Parathyroid adenoma (tissue), 2 donors: ENCODE measurements around the gene MPHOSPH10.

Source experiments
- H2AFZ ChIP-seq: fragments of 300-600 bp; sonication (generic); one replicate; pipeline ENCODE4 v1.7.0; 2017; ENCODE audit warnings: antibody characterized with exemption, mild to moderate bottlenecking
- H3K27ac ChIP-seq: fragments of 300-600 bp; sonication (generic); one replicate; pipeline ENCODE4 v1.7.0; 2017
- H3K27me3 ChIP-seq: fragments of 300-600 bp; sonication (generic); one replicate; pipeline ENCODE4 v1.7.0; 2017; ENCODE audit warnings: low read length; ENCODE audit not compliant: control insufficient read depth, insufficient read depth
- H3K36me3 ChIP-seq: fragments of 300-600 bp; sonication (generic); one replicate; pipeline ENCODE4 v1.7.0; 2017; ENCODE audit warnings: low read length; ENCODE audit not compliant: control insufficient read depth, insufficient read depth
- H3K4me1 ChIP-seq: fragments of 300-600 bp; sonication (generic); one replicate; pipeline ENCODE4 v1.7.0; 2017; ENCODE audit warnings: control low read depth
- H3K4me2 ChIP-seq: fragments of 300-600 bp; sonication (generic); one replicate; pipeline ENCODE4 v1.7.0; 2017; ENCODE audit warnings: low read length
- H3K4me3 ChIP-seq: fragments of 300-600 bp; sonication (generic); one replicate; pipeline ENCODE4 v1.7.0; 2017; ENCODE audit warnings: low read depth, low read length
- H3K79me2 ChIP-seq: fragments of 300-600 bp; sonication (generic); one replicate; pipeline ENCODE4 v1.7.0; 2017; ENCODE audit warnings: control low read depth
- H3K9ac ChIP-seq: fragments of 300-600 bp; sonication (generic); one replicate; pipeline ENCODE4 v1.7.0; 2017; ENCODE audit warnings: mild to moderate bottlenecking
- H3K9me3 ChIP-seq: fragments of 300-600 bp; sonication (generic); one replicate; pipeline ENCODE4 v1.7.0; 2017; ENCODE audit warnings: low read length; ENCODE audit not compliant: control insufficient read depth
- TF ChIP-seq, protein P1 (sequence below): fragments of 300-600 bp; sonication (generic); IDR thresholded peaks from one replicate; pipeline ENCODE4 v1.7.0; 2017; ENCODE audit warnings: antibody characterized with exemption, mild to moderate bottlenecking
- donor health status: primary hyperparathyroidism.

Gene MPHOSPH10

DNA sequence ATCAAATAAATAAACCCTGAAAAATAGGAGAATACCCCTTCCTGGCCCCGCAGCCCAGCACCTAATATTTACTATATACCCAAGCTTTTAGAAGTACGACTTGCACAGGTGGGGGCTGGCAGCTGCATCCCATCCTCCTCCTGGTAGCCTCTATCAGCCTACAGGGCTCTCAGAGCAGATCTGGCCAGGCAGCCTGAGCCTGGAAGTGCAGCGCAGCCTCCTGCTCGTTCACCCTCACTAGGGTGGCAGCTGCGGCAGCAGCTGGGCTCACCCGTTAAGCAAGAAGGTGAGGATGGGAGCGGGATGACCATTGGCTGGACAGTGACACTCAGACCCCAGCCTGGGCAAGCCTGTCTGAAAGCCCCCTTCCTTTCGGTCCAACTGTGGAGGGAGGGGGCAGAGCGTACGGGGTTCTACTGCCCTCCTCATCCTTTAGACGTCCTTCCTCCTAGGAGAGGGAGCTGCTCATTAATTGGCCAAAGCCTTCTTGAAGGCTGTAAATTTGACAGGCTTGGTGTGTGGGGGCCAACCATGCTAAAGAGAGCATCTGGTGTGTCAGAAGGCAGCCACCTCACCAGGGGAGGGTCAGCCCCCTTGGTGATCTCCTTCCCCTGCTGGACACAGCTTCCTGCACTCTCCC is 23.3 kb downstream of the MPHOSPH10 start:
- Histone ChIP-seq H3K27ac (no peak overlapping the region), H3K79me2 (no peaks in the 10 kb centered on the region), H3K4me1 (no peaks in the 10 kb centered on the region), H3K4me2 (no peak overlapping the region), H2AFZ (no peak overlapping the region), H3K9me3 (no peaks in the 10 kb centered on the region), H3K9ac (no peak overlapping the region), H3K36me3 (no peaks in the 10 kb centered on the region), H3K27me3 (no peaks in the 10 kb centered on the region), H3K4me3 (no peak overlapping the region)
- TF ChIP-seq, protein P1, sequence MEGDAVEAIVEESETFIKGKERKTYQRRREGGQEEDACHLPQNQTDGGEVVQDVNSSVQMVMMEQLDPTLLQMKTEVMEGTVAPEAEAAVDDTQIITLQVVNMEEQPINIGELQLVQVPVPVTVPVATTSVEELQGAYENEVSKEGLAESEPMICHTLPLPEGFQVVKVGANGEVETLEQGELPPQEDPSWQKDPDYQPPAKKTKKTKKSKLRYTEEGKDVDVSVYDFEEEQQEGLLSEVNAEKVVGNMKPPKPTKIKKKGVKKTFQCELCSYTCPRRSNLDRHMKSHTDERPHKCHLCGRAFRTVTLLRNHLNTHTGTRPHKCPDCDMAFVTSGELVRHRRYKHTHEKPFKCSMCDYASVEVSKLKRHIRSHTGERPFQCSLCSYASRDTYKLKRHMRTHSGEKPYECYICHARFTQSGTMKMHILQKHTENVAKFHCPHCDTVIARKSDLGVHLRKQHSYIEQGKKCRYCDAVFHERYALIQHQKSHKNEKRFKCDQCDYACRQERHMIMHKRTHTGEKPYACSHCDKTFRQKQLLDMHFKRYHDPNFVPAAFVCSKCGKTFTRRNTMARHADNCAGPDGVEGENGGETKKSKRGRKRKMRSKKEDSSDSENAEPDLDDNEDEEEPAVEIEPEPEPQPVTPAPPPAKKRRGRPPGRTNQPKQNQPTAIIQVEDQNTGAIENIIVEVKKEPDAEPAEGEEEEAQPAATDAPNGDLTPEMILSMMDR = no peak

DNA sequence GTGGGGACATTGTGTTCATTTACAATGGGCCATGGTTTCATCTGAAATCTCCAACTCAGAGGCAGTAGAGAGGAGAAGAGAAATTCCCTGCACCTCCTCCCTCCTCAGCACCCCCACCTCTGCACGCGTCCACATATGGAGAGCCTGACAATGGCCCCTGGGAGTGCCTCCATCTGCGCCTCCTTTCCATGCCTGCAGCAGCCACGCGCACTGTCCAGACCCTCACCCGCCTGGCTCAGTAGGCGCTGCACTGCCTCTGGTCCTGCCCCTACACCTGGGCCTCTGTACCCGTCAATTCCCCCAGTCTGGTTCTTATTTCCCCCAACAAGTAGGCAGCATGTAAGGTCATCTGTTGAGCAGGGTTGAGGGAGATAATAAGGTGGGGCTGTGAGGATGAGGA is 23.8 kb downstream of the MPHOSPH10 start:
- no peak overlapping the region for H2AFZ ChIP-seq
- H3K79me2 ChIP-seq = no peaks in the 10 kb centered on the region
- no peak overlapping the region for H3K27ac ChIP-seq
- no peaks in the 10 kb centered on the region for H3K9me3 ChIP-seq
- no peak overlapping the region for H3K4me2 ChIP-seq
- no peak overlapping the region for H3K4me3 ChIP-seq
- no peaks in the 10 kb centered on the region for H3K36me3 ChIP-seq
- H3K27me3 ChIP-seq = no peaks in the 10 kb centered on the region
- TF ChIP-seq, protein P1 = no peak
- no peaks in the 10 kb centered on the region for H3K4me1 ChIP-seq
- no peak overlapping the region for H3K9ac ChIP-seq

DNA sequence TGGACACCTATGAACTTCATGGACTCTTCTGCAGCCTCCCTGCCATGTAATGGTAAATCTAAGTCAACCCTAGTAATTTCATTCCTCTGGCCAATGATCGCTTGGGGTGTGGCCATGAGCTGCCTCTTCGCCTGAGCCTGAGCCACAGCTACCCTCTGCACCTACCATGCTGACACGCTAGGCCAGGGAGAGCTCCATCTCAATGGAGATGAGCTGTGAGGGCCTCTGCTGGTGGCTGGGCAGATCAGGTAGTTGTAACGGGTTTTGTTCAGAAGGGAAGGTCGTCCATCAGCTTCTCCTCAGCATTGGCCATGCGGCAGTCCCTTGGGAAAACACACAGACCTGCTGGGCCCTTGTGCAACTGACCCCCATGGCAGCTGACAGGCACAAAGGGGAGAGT is 24.4 kb downstream of the MPHOSPH10 start:
- Histone ChIP-seq H3K36me3 (no peaks in the 10 kb centered on the region), H3K27ac (no peak overlapping the region), H2AFZ (no peak overlapping the region), H3K27me3 (no peaks in the 10 kb centered on the region), H3K4me2 (no peak overlapping the region), H3K79me2 (no peaks in the 10 kb centered on the region), H3K4me1 (no peaks in the 10 kb centered on the region), H3K9me3 (no peaks in the 10 kb centered on the region), H3K9ac (no peak overlapping the region), H3K4me3 (no peak overlapping the region)
- TF ChIP-seq, protein P1 = no peak

DNA sequence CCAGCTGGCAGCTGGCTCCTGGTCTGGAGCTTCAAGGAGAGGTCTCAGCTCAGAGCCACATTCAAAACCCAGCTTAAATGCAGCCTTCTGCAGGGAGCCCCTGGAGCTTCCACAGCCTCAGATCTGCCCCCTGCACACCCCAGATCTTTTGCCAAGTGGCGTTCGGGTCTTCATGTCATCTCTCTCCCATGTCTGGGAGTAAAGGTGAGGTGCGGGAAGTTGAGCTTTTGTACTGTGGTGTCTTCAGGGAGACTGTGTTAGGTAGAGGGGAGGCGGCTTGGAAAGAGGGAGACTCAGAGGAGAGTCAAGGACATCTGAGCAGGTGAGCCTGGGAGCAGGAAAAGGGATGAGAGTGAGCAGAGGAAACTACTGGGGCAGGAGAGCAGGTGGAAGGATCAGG is 25.4 kb downstream of the MPHOSPH10 start:
- Histone ChIP-seq H2AFZ (no peak overlapping the region), H3K79me2 (no peaks in the 10 kb centered on the region), H3K9ac (no peak overlapping the region), H3K4me3 (no peak overlapping the region), H3K9me3 (no peaks in the 10 kb centered on the region), H3K27me3 (no peaks in the 10 kb centered on the region), H3K4me2 (no peak overlapping the region), H3K36me3 (no peaks in the 10 kb centered on the region), H3K27ac (no peak overlapping the region), H3K4me1 (no peaks in the 10 kb centered on the region)
- TF ChIP-seq, protein P1 = no peak

DNA sequence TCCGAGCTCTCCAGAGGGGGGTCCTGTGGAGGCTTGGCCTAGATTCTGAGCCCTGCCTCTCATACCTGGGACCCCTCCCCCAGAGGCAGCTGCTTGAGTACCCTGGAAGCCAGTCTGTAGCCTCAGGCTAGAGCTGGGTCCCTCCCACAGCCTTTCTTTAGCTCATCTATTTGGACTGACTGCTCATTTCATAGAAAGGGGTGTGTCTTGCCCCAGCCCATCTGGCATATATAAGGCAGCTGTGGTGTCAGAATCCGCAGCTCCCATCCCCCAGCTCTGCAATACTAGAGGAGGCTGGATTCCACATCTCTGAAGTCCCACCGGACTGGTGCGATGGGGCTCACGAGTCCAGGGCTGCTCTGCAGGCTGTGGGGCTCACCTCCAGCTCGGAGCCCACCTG is 26.1 kb downstream of the MPHOSPH10 start:
- H3K79me2 ChIP-seq = no peaks in the 10 kb centered on the region
- H3K4me1 ChIP-seq = no peaks in the 10 kb centered on the region
- no peaks in the 10 kb centered on the region for H3K9me3 ChIP-seq
- no peak overlapping the region for H3K27ac ChIP-seq
- H3K36me3 ChIP-seq = no peaks in the 10 kb centered on the region
- no peak overlapping the region for H3K4me3 ChIP-seq
- no peak overlapping the region for H3K9ac ChIP-seq
- no peak overlapping the region for H3K4me2 ChIP-seq
- H2AFZ ChIP-seq = no peak overlapping the region
- TF ChIP-seq, protein P1 = no peak
- no peaks in the 10 kb centered on the region for H3K27me3 ChIP-seq
